GM19438 (cell line): ENCODE results near the gene BAIAP2L1.
"Not testable (repeated sequence)": the region's sequence is repeated elsewhere in the genome, so short reads cannot be mapped to it uniquely, and the experiment has no call there.

Experiments used
- ATAC-seq: cut with Tn5 transposase; IDR thresholded peaks from one replicate; pipeline ENCODE4 v1.9.1; 2021; ENCODE audit warnings: low read depth; ENCODE audit not compliant: unreplicated experiment

The BAIAP2L1 gene

DNA sequence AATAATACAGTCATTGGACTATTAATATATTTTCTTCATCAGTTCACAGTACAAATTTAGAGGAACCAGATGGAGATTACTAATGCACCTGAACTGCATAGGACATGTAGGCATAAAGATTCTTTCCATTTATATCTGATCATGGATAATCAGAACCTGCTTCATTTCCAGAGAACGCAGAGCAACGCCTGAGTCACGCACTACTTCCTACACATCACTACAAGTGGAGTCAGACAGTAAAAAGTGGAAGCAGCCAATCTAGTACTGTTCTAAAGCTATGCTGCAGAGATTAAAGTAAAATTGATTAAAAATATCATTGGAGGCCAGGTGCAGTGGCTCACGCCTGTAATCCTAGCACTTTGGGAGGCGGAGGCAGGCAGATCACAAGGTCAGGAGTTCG lies 76.1 kb downstream of the BAIAP2L1 start:
- no peak for ATAC-seq

DNA sequence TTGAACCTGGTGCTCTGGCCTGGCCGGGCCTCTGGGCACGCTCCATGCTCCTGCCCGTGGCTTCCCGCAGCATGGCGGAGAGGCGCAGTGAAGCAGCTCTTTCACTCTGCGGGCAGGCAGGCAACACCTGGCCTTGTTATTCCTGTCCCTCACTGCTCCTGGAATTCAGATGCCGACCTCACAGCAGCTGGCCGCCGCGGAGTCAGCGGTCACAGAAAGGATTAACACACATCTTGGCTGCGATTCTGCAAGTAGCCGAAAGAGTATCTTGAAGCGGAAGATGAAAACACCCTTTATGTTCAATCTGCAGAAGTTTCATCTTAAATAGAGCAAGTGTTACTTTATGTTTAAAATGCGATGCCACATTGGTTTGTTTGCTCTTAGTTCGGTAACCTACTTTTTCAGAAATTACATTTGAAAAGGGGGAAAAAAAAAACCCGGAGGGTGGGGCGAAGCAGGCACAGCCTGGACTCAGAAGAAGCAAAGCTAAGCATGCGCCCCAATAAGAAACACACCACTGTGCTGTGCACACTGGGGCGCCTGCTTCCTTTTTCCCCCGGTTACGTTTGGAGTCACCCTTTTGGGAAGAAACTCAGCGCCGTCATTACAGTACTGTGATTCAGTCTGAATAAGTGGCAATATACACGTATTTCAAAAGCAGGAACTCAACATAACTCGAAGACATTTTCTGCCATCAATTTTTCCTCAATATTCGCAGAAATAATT lies 77.1 kb downstream of the BAIAP2L1 start:
- ATAC-seq = no peak

- ATAC-seq = no peak
Measured at GRCh38 chr7:98322331-98323270, 78.3 kb downstream of the BAIAP2L1 start.

- no peak for ATAC-seq
Measured at GRCh38 chr7:98321301-98321700, 79.6 kb downstream of the BAIAP2L1 start.

- no peak for ATAC-seq
Measured at GRCh38 chr7:98319176-98319575, 81.7 kb downstream of the BAIAP2L1 start.

GRCh38 chr7:98317366-98318040 lies 83.4 kb downstream of the BAIAP2L1 start:
- ATAC-seq = no peak

GRCh38 chr7:98315994-98316527 lies 84.8 kb downstream of the BAIAP2L1 start:
- not testable (repeated sequence) for ATAC-seq

GRCh38 chr7:98315318-98315993 lies 85.4 kb downstream of the BAIAP2L1 start:
- no peak for ATAC-seq

GRCh38 chr7:98314469-98314868 lies 86.4 kb downstream of the BAIAP2L1 start:
- ATAC-seq = no peak

DNA sequence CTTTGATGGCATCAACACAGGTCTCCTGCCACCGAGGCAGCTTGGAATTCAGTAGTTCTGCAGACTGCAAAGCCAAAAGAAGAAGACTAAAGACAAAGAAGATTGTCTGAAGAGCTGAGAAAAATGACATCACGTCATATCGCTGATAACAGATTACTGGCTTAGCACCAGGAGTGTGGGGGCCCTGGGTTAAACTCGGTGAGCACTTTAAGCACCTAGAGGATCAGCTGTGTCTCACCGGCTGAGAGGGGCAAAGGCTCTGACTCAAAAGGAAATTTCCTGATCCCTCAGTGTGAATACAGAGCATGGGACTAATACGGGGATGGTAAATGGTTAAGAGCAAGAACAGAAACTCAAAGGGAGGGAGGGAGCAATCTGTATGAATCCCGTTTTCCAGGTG lies 88.7 kb downstream of the BAIAP2L1 start:
- ATAC-seq = no peak

GRCh38 chr7:98309566-98309965 lies 91.3 kb downstream of the BAIAP2L1 start:
- ATAC-seq = no peak

GRCh38 chr7:98307971-98308466 lies 92.9 kb downstream of the BAIAP2L1 start:
- no peak for ATAC-seq

DNA sequence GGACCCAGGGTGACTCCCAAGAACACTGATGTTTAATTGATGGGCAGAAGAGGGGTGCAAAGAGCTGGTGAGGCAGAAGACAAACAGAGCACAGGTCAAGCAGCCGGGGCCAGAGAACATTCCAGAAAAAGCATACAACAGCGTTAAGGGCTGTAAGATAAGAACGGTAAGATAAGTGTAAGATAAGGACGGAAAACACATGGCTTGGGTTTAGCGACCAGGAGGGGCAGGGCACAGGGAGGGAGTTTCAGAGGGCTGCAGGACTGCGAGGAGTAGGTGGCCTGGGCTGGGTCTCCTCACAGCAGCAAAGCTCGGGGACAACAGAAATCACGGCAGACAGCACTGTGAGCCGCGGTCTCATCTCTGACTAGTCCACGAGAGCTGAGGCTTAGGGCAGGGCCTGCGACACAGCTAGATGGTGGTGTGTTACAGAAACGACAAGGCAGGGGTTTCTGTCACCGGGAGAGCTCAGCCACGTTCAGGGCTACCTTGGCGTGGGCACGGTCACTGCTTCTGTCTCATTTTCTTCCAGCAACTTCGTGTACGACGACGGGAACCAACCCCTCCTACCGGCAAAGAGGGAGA lies 94.8 kb downstream of the BAIAP2L1 start:
- no peak for ATAC-seq

- ATAC-seq = no peak
Measured at GRCh38 chr7:98303906-98304305, 97.0 kb downstream of the BAIAP2L1 start.

DNA sequence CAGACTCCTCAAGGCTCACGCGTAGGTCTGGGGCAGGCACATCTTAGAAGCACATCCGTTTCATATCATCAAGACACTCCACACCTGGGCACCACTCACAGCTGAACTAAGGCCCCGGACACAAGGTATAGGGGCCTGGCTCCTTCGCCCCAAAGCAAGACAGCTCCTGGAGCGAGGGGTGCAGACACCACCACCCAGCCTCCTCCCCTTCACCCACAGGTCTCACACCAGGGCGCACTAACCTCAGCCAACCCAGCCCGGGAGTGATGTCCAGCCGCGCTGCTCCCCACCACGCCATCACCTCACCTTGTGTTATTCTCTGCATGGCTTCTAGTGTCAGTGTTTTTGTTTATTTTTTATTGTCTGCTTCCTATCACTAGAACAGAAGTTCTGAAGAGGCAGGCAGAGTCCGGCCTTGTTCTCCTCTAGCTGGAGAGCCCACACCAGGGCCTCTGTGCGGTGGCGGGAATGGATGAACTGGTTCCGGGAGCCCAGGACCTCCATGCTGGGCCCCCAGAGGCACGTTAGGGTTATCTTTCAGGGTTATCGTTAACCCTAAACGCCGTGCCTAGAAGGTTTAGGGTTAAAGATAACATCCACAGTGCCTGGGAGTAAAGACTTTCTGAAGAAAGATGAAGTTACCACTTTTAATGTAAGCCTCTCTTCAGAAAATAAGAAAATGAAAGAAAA lies 97.6 kb downstream of the BAIAP2L1 start:
- no peak for ATAC-seq

GRCh38 chr7:98301693-98302470 lies 99.0 kb downstream of the BAIAP2L1 start:
- ATAC-seq = no peak

DNA sequence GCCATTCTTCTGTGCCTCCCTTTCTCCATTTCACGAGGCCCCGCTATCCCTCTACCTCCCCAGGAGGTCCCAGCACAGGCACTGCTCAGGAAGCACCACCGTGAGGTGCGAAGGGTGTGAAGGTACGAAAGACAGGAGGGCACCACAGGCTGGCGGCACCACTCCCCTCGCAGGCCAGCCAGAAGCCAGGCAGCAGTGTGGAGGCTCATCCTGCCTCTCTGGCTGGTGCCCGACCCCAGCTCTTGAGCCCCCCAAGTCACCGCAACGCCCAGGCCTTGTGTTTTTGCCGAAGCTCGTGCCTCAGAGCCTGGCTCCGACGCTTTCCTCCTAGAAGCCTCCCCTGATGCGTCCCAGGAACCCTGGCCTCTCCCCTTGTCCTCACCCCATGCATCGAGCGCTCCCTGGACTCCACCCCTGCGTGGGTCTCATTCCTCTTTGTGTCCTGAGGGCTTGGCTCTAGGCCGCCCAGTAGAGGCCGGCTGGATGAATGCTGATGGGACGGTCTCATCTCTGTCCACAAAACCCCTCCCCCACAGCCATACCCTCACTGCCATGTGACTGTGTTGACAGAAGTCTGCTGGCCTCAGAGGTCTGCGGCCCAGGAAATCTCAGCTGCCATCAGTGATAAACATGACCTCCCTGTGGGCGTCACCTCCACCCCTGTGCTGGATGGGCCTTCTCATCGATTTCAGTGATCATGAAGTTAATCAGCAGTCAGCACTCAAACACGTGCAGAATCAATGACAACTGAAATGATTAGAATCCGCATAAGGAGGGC lies 100.1 kb downstream of the BAIAP2L1 start:
- no peak for ATAC-seq
